Stimulated activated CD8-positive, alpha-beta memory T cell treated with anti-CD3 and anti-CD28 coated beads, Interleukin-4, amount 100 ng/mL, for 24 hours (primary cell): ENCODE data around the gene SEMG2.

Source experiments
- DNase-seq: peaks from one replicate; pipeline ENCODE4 v3.0.0-alpha.2; 2020; ENCODE audit warnings: low read depth

Gene SEMG2

GRCh38 chr20:45221076-45221475, at the start of gene SEMG2:
Gene SEMG2 (plus strand): TSS chr20:45221373. CDS start chr20:45221390, 17 bp downstream.
- DNase-seq, result no peak

- no peak for DNase-seq
These were observed 47.7 kb upstream of the SEMG2 start for GRCh38 chr20:45173522-45173921.

GRCh38 chr20:45174434-45175364, 46.5 kb upstream of the SEMG2 start, which contains the start of gene PI3:
Gene PI3 (plus strand): TSS chr20:45174902. CDS start chr20:45174923, 21 bp downstream.
- no peak for DNase-seq

- no peak for DNase-seq
These were observed 44.5 kb upstream of the SEMG2 start for GRCh38 chr20:45176526-45177267.

- no peak for DNase-seq
These were observed 42.0 kb upstream of the SEMG2 start for GRCh38 chr20:45179166-45179565.

- no peak for DNase-seq
These were observed 39.5 kb upstream of the SEMG2 start for GRCh38 chr20:45181639-45182038.

GRCh38 chr20:45183084-45183483, 38.1 kb upstream of the SEMG2 start:
- no peak for DNase-seq

GRCh38 chr20:45187693-45188092, 33.5 kb upstream of the SEMG2 start:
- no peak for DNase-seq

GRCh38 chr20:45189067-45189609, 32.0 kb upstream of the SEMG2 start:
- DNase-seq, result no peak

- no peak for DNase-seq
These were observed 31.3 kb upstream of the SEMG2 start for GRCh38 chr20:45189861-45190260.

GRCh38 chr20:45191926-45192325, 29.2 kb upstream of the SEMG2 start:
- DNase-seq, result no peak

GRCh38 chr20:45193331-45193730, 27.8 kb upstream of the SEMG2 start:
- DNase-seq, result no peak

GRCh38 chr20:45206725-45207124, 14.4 kb upstream of the SEMG2 start, which contains the start of gene SEMG1:
Gene SEMG1 (plus strand): TSS chr20:45207033. CDS start chr20:45207054, 21 bp downstream.
- DNase-seq, result no peak

- DNase-seq, result no peak
These were observed 11.2 kb upstream of the SEMG2 start for GRCh38 chr20:45209924-45210323.

GRCh38 chr20:45211569-45212474, 9.4 kb upstream of the SEMG2 start:
- DNase-seq, result no peak

- no peak for DNase-seq
These were observed 8.3 kb upstream of the SEMG2 start for GRCh38 chr20:45212836-45213235.

- DNase-seq, result no peak
These were observed 3.0 kb upstream of the SEMG2 start for GRCh38 chr20:45218124-45218523.

GRCh38 chr20:45218636-45219035, 2.5 kb upstream of the SEMG2 start:
- no peak for DNase-seq

- DNase-seq, result no peak
These were observed 2.0 kb downstream of the SEMG2 start for GRCh38 chr20:45223136-45223535.

- no peak for DNase-seq
These were observed 5.1 kb downstream of the SEMG2 start for GRCh38 chr20:45226287-45226686.

GRCh38 chr20:45229264-45230056, 8.3 kb downstream of the SEMG2 start:
- peak; percentile 33 for DNase-seq
